ENCODE measurements around the gene MTMR3.

- TF ChIP-seq POLR2A (IDR thresholded peaks at IDR 0.05): no peak
- TF ChIP-seq, protein P1, sequence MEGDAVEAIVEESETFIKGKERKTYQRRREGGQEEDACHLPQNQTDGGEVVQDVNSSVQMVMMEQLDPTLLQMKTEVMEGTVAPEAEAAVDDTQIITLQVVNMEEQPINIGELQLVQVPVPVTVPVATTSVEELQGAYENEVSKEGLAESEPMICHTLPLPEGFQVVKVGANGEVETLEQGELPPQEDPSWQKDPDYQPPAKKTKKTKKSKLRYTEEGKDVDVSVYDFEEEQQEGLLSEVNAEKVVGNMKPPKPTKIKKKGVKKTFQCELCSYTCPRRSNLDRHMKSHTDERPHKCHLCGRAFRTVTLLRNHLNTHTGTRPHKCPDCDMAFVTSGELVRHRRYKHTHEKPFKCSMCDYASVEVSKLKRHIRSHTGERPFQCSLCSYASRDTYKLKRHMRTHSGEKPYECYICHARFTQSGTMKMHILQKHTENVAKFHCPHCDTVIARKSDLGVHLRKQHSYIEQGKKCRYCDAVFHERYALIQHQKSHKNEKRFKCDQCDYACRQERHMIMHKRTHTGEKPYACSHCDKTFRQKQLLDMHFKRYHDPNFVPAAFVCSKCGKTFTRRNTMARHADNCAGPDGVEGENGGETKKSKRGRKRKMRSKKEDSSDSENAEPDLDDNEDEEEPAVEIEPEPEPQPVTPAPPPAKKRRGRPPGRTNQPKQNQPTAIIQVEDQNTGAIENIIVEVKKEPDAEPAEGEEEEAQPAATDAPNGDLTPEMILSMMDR (IDR thresholded peaks at IDR 0.05): no peak
These were observed 21.2 kb upstream of the MTMR3 start for GRCh38 chr22:29861672-29862297.

All from breast epithelium (tissue), 3 donors.